B cell (primary cell): ENCODE measurements around the gene ICE2. TPM values are rescaled to one million over a fixed set of nuclear protein-coding genes. Genes with fewer than 3 reads are reported as not detected.

Experiments used
- ATAC-seq: fragments of 200-7000 bp; cut with Tn5 transposase; one replicate; pipeline ENCODE4 v1.10.0; 2021; ENCODE audit warnings: low read depth, mild to moderate bottlenecking, moderate number of reproducible peaks, moderate library complexity
- CTCF ChIA-PET: fragments of 350-600 bp; sonication (Branson Sonifier 250); formaldehyde crosslinking; loops from one replicate; lab custom pipeline; 2021; ENCODE audit warnings: antibody characterized with exemption, inconsistent platforms; lab: Charles Lee
- POLR2A ChIA-PET: fragments of 350-600 bp; sonication (Branson Sonifier 250); formaldehyde crosslinking; loops from one replicate; lab custom pipeline; 2021; ENCODE audit warnings: antibody characterized with exemption; lab: Charles Lee
- DNase-seq: peaks from one replicate; pipeline ENCODE4 v3.0.0; 2013
- H2AFZ ChIP-seq: 2 replicates; pipeline ENCODE4 v1.6.1; 2012; ENCODE audit warnings: mild to moderate bottlenecking, low read depth, low read length; ENCODE audit not compliant: insufficient read depth, poor library complexity, severe bottlenecking
- H3K27ac ChIP-seq, 2 donors: 1 replicate in 1 of 2; 2 replicates in 1 of 2; pipeline ENCODE4 v1.5.1; 2012 to 2013; ENCODE audit warnings: low read length in 2 of 2, mild to moderate bottlenecking in 2 of 2, moderate library complexity in 1 of 2
- H3K27me3 ChIP-seq, 4 experiments: fragments of 200-600 bp in 1 of 4; sonication (generic) in 1 of 4; replicated peaks in 1 of 4; 1 replicate in 2 of 4; 2 replicates in 2 of 4; pipeline versions ENCODE4 v1.6.1 to v1.7.0; 2013 to 2016; ENCODE audit warnings: low read length in 3 of 4, mild to moderate bottlenecking in 2 of 4, mixed read lengths in 1 of 4, moderate library complexity in 1 of 4; ENCODE audit not compliant: insufficient read depth in 4 of 4, control insufficient read depth in 3 of 4; ENCODE audit errors: control extremely low read depth in 1 of 4
- H3K36me3 ChIP-seq, 2 experiments: replicated peaks in 1 of 2; 1 replicate in 1 of 2; 2 replicates in 1 of 2; pipeline versions ENCODE4 v1.6.1 to v1.7.1; 2013; ENCODE audit warnings: low read length in 1 of 2; ENCODE audit not compliant: insufficient read depth in 2 of 2, control insufficient read depth in 1 of 2; ENCODE audit errors: control extremely low read depth in 1 of 2, extremely low read depth in 1 of 2
- H3K4me1 ChIP-seq, 2 donors: fragments of 200-600 bp in 1 of 2; sonication (generic) in 1 of 2; 1 replicate in 1 of 2; 2 replicates in 1 of 2; pipeline versions ENCODE4 v1.5.1 to v1.6.1; 2013 to 2017; ENCODE audit warnings: low read length in 2 of 2; ENCODE audit not compliant: control insufficient read depth in 2 of 2, insufficient read depth in 2 of 2
- H3K4me2 ChIP-seq: replicated peaks from 2 replicates; pipeline ENCODE3; 2012; ENCODE audit warnings: mild to moderate bottlenecking, low read depth, low read length; ENCODE audit not compliant: poor library complexity, severe bottlenecking
- H3K4me3 ChIP-seq, 5 experiments: fragments of 200-600 bp in 1 of 5; sonication (generic) in 1 of 5; 1 replicate in 3 of 5; 2 replicates in 2 of 5; pipeline versions ENCODE4 v1.5.1 to v1.7.0; 2011 to 2016; ENCODE audit warnings: low read length in 4 of 5, mild to moderate bottlenecking in 4 of 5, low read depth in 2 of 5, control low read depth in 1 of 5, moderate library complexity in 1 of 5; ENCODE audit not compliant: insufficient read depth in 1 of 5; ENCODE audit errors: control extremely low read depth in 1 of 5, extremely low read depth in 1 of 5
- H3K79me2 ChIP-seq: fragments of 200-600 bp; sonication (generic); one replicate; pipeline ENCODE4 v1.6.0; 2016; ENCODE audit warnings: low read length; ENCODE audit not compliant: control insufficient read depth, insufficient read depth
- H3K9ac ChIP-seq: fragments of 200-600 bp; sonication (generic); 2 replicates; pipeline ENCODE4 v1.6.1; 2017; ENCODE audit warnings: mild to moderate bottlenecking, low read length, moderate library complexity
- H3K9me3 ChIP-seq, 3 donors: one replicate each; pipeline versions ENCODE4 v1.6.1 to v1.7.1; 2013; ENCODE audit warnings: low read length in 2 of 3; ENCODE audit not compliant: control insufficient read depth in 2 of 3, insufficient read depth in 1 of 3; ENCODE audit errors: control extremely low read depth in 1 of 3
- H4K20me1 ChIP-seq: 2 replicates; pipeline ENCODE4 v1.6.0; 2012; ENCODE audit warnings: mild to moderate bottlenecking, low read length; ENCODE audit not compliant: insufficient read depth, control insufficient read depth, poor library complexity, severe bottlenecking
- H3K27ac Mint-ChIP-seq: one replicate; pipeline ENCODE4 v1.8.0; 2021; ENCODE audit warnings: mixed read lengths
- H3K27me3 Mint-ChIP-seq: one replicate; pipeline ENCODE4 v1.8.0; 2021; ENCODE audit warnings: mixed read lengths
- H3K4me1 Mint-ChIP-seq: one replicate; pipeline ENCODE4 v1.8.0; 2021; ENCODE audit warnings: mixed read lengths
- H3K4me3 Mint-ChIP-seq: one replicate; pipeline ENCODE4 v1.8.0; 2021; ENCODE audit warnings: mixed read lengths
- H3K9me3 Mint-ChIP-seq: one replicate; pipeline ENCODE4 v1.8.0; 2022; ENCODE audit warnings: mixed read lengths; ENCODE audit not compliant: insufficient read depth
- CTCF ChIP-seq: fragments of 200-600 bp; IDR thresholded peaks from one replicate; pipeline ENCODE4 v1.8.0; 2022; ENCODE audit warnings: antibody characterized with exemption, mild to moderate bottlenecking
- EZH2 ChIP-seq: IDR thresholded peaks from 2 replicates; pipeline ENCODE4 v1.6.1; 2012; ENCODE audit warnings: borderline replicate concordance, low read depth, mild to moderate bottlenecking, moderate library complexity, low read length; ENCODE audit not compliant: insufficient read depth, poor library complexity, severe bottlenecking
- WGBS: methylation state at CpG from one replicate; pipeline ENCODE4 v1.1.5; 2013; ENCODE audit warnings: missing lambda C conversion rate; ENCODE audit not compliant: insufficient coverage; 5-methylcytosine and 5-hydroxymethylcytosine counted together
- intact Hi-C: fragments of 100-400 bp; cut with micrococcal nuclease; formaldehyde crosslinking; loops from one replicate; pipeline ENCODE4 v1.10.0; 2022
- polyA plus RNA-seq: library from polyadenylated mRNA; depleted of rRNA; stranded (reverse); fragments of >200 nt; gene quantifications from 2 replicates; pipeline ENCODE4 v1.2.3, GENCODE V29; 2012
- total RNA-seq, 2 donors: library from RNA; stranded (reverse); fragments of 120-200 nt in 1 of 2; gene quantifications; 1 replicate in 1 of 2; 2 replicates in 1 of 2; pipeline versions ENCODE4 v1.2.3 to v1.2.4, GENCODE V29; 2013 to 2022

The ICE2 gene
- total and polyA plus RNA-seq, 2 donors (not counting 1 experiment from before 2014, with no cell fraction given), result 19.0 to 71.2 TPM

- DNase-seq, result no peak
- H3K9ac ChIP-seq, result no peak overlapping the region
- Mint-ChIP-seq H3K4me1 (peaks cover 55% of the 10 kb centered on the region), H3K9me3 (no peaks in the 10 kb centered on the region), H3K4me3 (no peak overlapping the region), H3K27me3 (no peaks in the 10 kb centered on the region), H3K27ac (no peak overlapping the region)
- H3K9me3 ChIP-seq, result no peaks in the 10 kb centered on the region
- ATAC-seq, result no peak
- TF ChIP-seq CTCF (no peak), EZH2 (no peak)
- H3K27ac ChIP-seq, result no peak overlapping the region
- peaks cover 24% of the 10 kb centered on the region for H4K20me1 ChIP-seq
- ChIA-PET POLR2A (interaction anchor here (0.6 kb wide), 1 partner anchor 19 kb away, joined by 5 read pairs; no protein-coding TSS in a partner anchor), CTCF (no interaction called here)
- H3K4me3 ChIP-seq, result no peak overlapping the region
- peaks cover 65% of the 10 kb centered on the region for H3K79me2 ChIP-seq
- intact Hi-C loops, result loop anchor here (10.0 kb wide), 1 partner anchor 1617 kb away; the partner anchor contains the start of gene MINDY2
- H3K36me3 ChIP-seq, result peaks cover 0 to 7% of the 10 kb centered on the region in 2 experiments
- no peak overlapping the region for H3K4me2 ChIP-seq
- no peaks in the 10 kb centered on the region for H3K27me3 ChIP-seq
- H2AFZ ChIP-seq, result no peak overlapping the region
- 50% methylated on average over 2 of the region's 4 CpGs for WGBS
- peaks cover 5 to 19% of the 10 kb centered on the region in 2 donors for H3K4me1 ChIP-seq
Observed at GRCh38 chr15:60391722-60392315, 87.1 kb downstream of the ICE2 start.

- Histone ChIP-seq H3K79me2 (peaks cover 59% of the 10 kb centered on the region), H3K4me2 (no peak overlapping the region), H2AFZ (no peak overlapping the region), H4K20me1 (peaks cover 19% of the 10 kb centered on the region), H3K27me3 (no peaks in the 10 kb centered on the region), H3K36me3 (peaks cover 0 to 4% of the 10 kb centered on the region in 2 experiments), H3K9ac (no peak overlapping the region), H3K4me3 (no peak overlapping the region), H3K4me1 (peaks cover 0 to 10% of the 10 kb centered on the region in 2 donors), H3K27ac (no peak overlapping the region), H3K9me3 (no peaks in the 10 kb centered on the region)
- H3K4me1 Mint-ChIP-seq, result peaks cover 48% of the 10 kb centered on the region
- DNase-seq (no peak), ATAC-seq (no peak)
- H3K4me3 Mint-ChIP-seq, result no peak overlapping the region
- TF ChIP-seq CTCF (no peak), EZH2 (no peak)
- H3K9me3 Mint-ChIP-seq, result no peaks in the 10 kb centered on the region
- H3K27me3 Mint-ChIP-seq, result no peaks in the 10 kb centered on the region
- H3K27ac Mint-ChIP-seq, result no peak overlapping the region
- intact Hi-C loops, result loop anchor here (10.0 kb wide), 1 partner anchor 1616 kb away; the partner anchor contains the start of gene MINDY2
- 86% methylated on average over 5 of the region's 6 CpGs for WGBS
- ChIA-PET POLR2A (no interaction called here), CTCF (no interaction called here)
Observed at GRCh38 chr15:60390871-60391501, 88.0 kb downstream of the ICE2 start.
